K562 (cell line): ENCODE data around the gene HES5. TPM values are rescaled to one million over a fixed set of nuclear protein-coding genes. Genes with fewer than 3 reads are reported as not detected.

Experiments used
- BRD9 ChIP-seq: fragments of 450-650 bp; IDR thresholded peaks from 2 replicates; pipeline ENCODE4 v1.6.1; 2018; ENCODE audit warnings: low read depth; ENCODE audit not compliant: partially characterized antibody
- E2F8 ChIP-seq: fragments of 450-650 bp; IDR thresholded peaks from 2 replicates; pipeline ENCODE4 v1.7.1; 2018; ENCODE audit warnings: mild to moderate bottlenecking, low read depth; ENCODE audit not compliant: partially characterized antibody
- KDM1A ChIP-seq, 2 experiments: fragments of 450-650 bp; IDR thresholded peaks; 2 replicates each; pipeline ENCODE4 v1.6.1; 2016; ENCODE audit warnings: mild to moderate bottlenecking in 2 of 2
- NCOA1 ChIP-seq: fragments of 450-650 bp; IDR thresholded peaks from 2 replicates; pipeline ENCODE4 v1.6.1; 2016; ENCODE audit warnings: low read depth
- NFRKB ChIP-seq: fragments of 450-650 bp; IDR thresholded peaks from 2 replicates; pipeline ENCODE4 v1.6.1; 2016; ENCODE audit warnings: low read depth
- PHF8 ChIP-seq: fragments of 200-600 bp; sonication (generic); IDR thresholded peaks from 2 replicates; pipeline ENCODE4 v1.6.1; 2012; ENCODE audit warnings: mixed run types, mild to moderate bottlenecking, inconsistent platforms, low read length, moderate library complexity, borderline replicate concordance
- POLR2G ChIP-seq: fragments of 200-400 bp; formaldehyde crosslinking; IDR thresholded peaks from 2 replicates; pipeline ENCODE4 v1.6.1; 2017; ENCODE audit warnings: low read depth, mild to moderate bottlenecking, antibody characterized with exemption, low read length, moderate library complexity
- RBFOX2 ChIP-seq: fragments of 200-400 bp; formaldehyde crosslinking; IDR thresholded peaks from 2 replicates; pipeline ENCODE4 v1.6.1; 2017; ENCODE audit warnings: low read depth, mild to moderate bottlenecking, low read length, moderate library complexity
- REST ChIP-seq, 2 experiments: fragments of 450-650 bp; formaldehyde crosslinking in 1 of 2; IDR thresholded peaks; 2 replicates each; pipeline versions ENCODE4 v1.4.0 to v1.6.1; 2014 to 2020; ENCODE audit warnings: mild to moderate bottlenecking in 2 of 2, borderline replicate concordance in 1 of 2, low read depth in 1 of 2
- SMARCE1 ChIP-seq: fragments of 450-650 bp; IDR thresholded peaks from 2 replicates; pipeline ENCODE4 v1.7.1; 2016; ENCODE audit warnings: mild to moderate bottlenecking
- TAF7 ChIP-seq: fragments of 450-650 bp; IDR thresholded peaks from 2 replicates; pipeline ENCODE4 v1.6.1; 2016; ENCODE audit warnings: missing genetic modification characterization, missing compliant biosample characterization
- UBTF ChIP-seq, 2 experiments: IDR thresholded peaks; 2 replicates each; pipeline ENCODE4 v1.6.1; 2012; ENCODE audit warnings: improper control_type of control experiment in 2 of 2, low read depth in 2 of 2, low read length in 2 of 2, borderline replicate concordance in 1 of 2
- ZFX ChIP-seq: sonication (generic); formaldehyde crosslinking; IDR thresholded peaks from 2 replicates; pipeline ENCODE4 v1.8.0; 2022; ENCODE audit warnings: mild to moderate bottlenecking, missing genetic modification reagents, moderate library complexity
- ZNF224 ChIP-seq: sonication (generic); formaldehyde crosslinking; IDR thresholded peaks from 2 replicates; pipeline ENCODE4 v1.8.0; 2022; ENCODE audit warnings: mild to moderate bottlenecking, missing genetic modification reagents
- polyA plus RNA-seq, 8 experiments: library from polyadenylated mRNA; depleted of rRNA in 4 of 8; stranded (reverse) in 5 of 8; unstranded in 3 of 8; fragments of >200 nt; fragmentation: Nextera tagmentation in 2 of 8; fragmentation: Illumina TruSeq in 1 of 8; extraction: Ambion mirVana in 2 of 8; extraction: Trizol in 1 of 8; gene quantifications; 2 replicates each; pipeline versions ENCODE4 v1.2.1 to v1.2.3, GENCODE V29; 2011 to 2014; ENCODE audit warnings: inconsistent platforms in 1 of 8, missing spikeins in 1 of 8
- total RNA-seq, 7 experiments: library from RNA; depleted of rRNA in 6 of 7; stranded (reverse); fragments of >200 nt in 6 of 7; fragmentation: Illumina TruSeq in 2 of 7; extraction: Trizol in 2 of 7; gene quantifications; 2 replicates each; pipeline versions ENCODE4 v1.2.1 to v1.2.3, GENCODE V29; 2011 to 2021; ENCODE audit warnings: low replicate concordance in 1 of 7

HES5 gene
- total and polyA plus RNA-seq, 9 of the 15 experiments (the other 6 are each of a cell fraction or from before 2014, with no cell fraction given): not detected

- TF ChIP-seq REST (IDR thresholded peaks at IDR 0.05; ENCODE audit: borderline replicate concordance): peak; percentile 64
- TF ChIP-seq REST (CRISPR knock-in tag; IDR thresholded peaks at IDR 0.05; ENCODE audit: low read depth): no peak
- peak; percentile 77 for TF ChIP-seq ZFX (CRISPR knock-in tag)
- TF ChIP-seq NFRKB: peak; percentile 88
- peak; percentile 62 for TF ChIP-seq POLR2G
- no peak for TF ChIP-seq ZNF224 (CRISPR knock-in tag)
- no peak for TF ChIP-seq NCOA1
- TF ChIP-seq UBTF (IDR thresholded peaks at IDR 0.05; ENCODE audit: borderline replicate concordance in 1 of 2, low read depth in 2 of 2, low read length in 2 of 2): peak in 1 of 2 experiments; percentile 70; a peak in 1 of 4 replicates
- no peak for TF ChIP-seq KDM1A (IDR thresholded peaks at IDR 0.05)
- peak; percentile 57 for TF ChIP-seq TAF7 (tag)
- TF ChIP-seq SMARCE1: peak; percentile 13; the same call in 1 of the 2 replicates
- peak; percentile 42; the same call in 1 of the 2 replicates for TF ChIP-seq RBFOX2
- no peak for TF ChIP-seq E2F8
- no peak for TF ChIP-seq BRD9
- peak; percentile 57; the same call in 1 of the 2 replicates for TF ChIP-seq PHF8
These were observed 26.2 kb upstream of the HES5 start, which contains the start of gene TNFRSF14 (continued) for GRCh38 chr1:2556277-2556677.
